CD14-positive monocyte (primary cell): ENCODE results near the gene CAMSAP2. TPM values are rescaled to one million over a fixed set of nuclear protein-coding genes. Genes with fewer than 3 reads are reported as not detected.

ENCODE experiments used
- DNase-seq, 3 donors: peaks; one replicate each; pipeline ENCODE4 v3.0.0-alpha.2; 2011 to 2022
- H2AFZ ChIP-seq: 2 replicates; pipeline ENCODE4 v1.6.0; 2012; ENCODE audit warnings: mild to moderate bottlenecking, low read depth, low read length, inconsistent platforms; ENCODE audit not compliant: insufficient read depth, poor library complexity, severe bottlenecking
- H3K27ac ChIP-seq, 2 donors: 1 replicate in 1 of 2; 2 replicates in 1 of 2; pipeline ENCODE4 v1.5.1; 2012 to 2013; ENCODE audit warnings: low read length in 2 of 2, control low read depth in 1 of 2, inconsistent platforms in 1 of 2, low read depth in 1 of 2, mild to moderate bottlenecking in 1 of 2
- H3K27me3 ChIP-seq, 2 donors: one replicate each; pipeline versions ENCODE4 v1.6.0 to v1.6.1; 2011 to 2013; ENCODE audit warnings: low read length in 2 of 2; ENCODE audit not compliant: control insufficient read depth in 2 of 2, insufficient read depth in 2 of 2
- H3K36me3 ChIP-seq, 2 donors: replicated peaks in 1 of 2; 1 replicate in 1 of 2; 2 replicates in 1 of 2; pipeline versions ENCODE4 v1.5.1 to v1.6.1; 2012 to 2013; ENCODE audit warnings: low read length in 2 of 2, control low read depth in 1 of 2, inconsistent platforms in 1 of 2, mild to moderate bottlenecking in 1 of 2; ENCODE audit not compliant: insufficient read depth in 2 of 2, control insufficient read depth in 1 of 2
- H3K4me1 ChIP-seq, 2 donors: 1 replicate in 1 of 2; 2 replicates in 1 of 2; pipeline versions ENCODE4 v1.5.1 to v1.6.1; 2012 to 2013; ENCODE audit warnings: low read length in 2 of 2, control low read depth in 1 of 2, inconsistent platforms in 1 of 2, mild to moderate bottlenecking in 1 of 2, moderate library complexity in 1 of 2; ENCODE audit not compliant: insufficient read depth in 2 of 2, control insufficient read depth in 1 of 2
- H3K4me2 ChIP-seq: replicated peaks from 2 replicates; pipeline ENCODE3; 2012; ENCODE audit warnings: low read length, moderate library complexity, mild to moderate bottlenecking; ENCODE audit not compliant: poor library complexity, severe bottlenecking; ENCODE audit errors: extremely low read depth
- H3K4me3 ChIP-seq, 3 experiments: fragments of 200-600 bp in 1 of 3; sonication (generic) in 1 of 3; replicated peaks in 1 of 3; 1 replicate in 2 of 3; 2 replicates in 1 of 3; pipeline ENCODE4 v1.5.1; 2011 to 2013; ENCODE audit warnings: low read length in 3 of 3, mild to moderate bottlenecking in 3 of 3, control low read depth in 2 of 3, low read depth in 2 of 3, inconsistent platforms in 1 of 3, moderate library complexity in 1 of 3
- H3K79me2 ChIP-seq: 2 replicates; pipeline ENCODE4 v1.6.0; 2012; ENCODE audit warnings: mild to moderate bottlenecking, control low read depth, inconsistent platforms, low read length, moderate library complexity; ENCODE audit not compliant: insufficient read depth
- H3K9ac ChIP-seq: 2 replicates; pipeline ENCODE4 v1.6.0; 2017; ENCODE audit warnings: low read length, mild to moderate bottlenecking; ENCODE audit not compliant: insufficient read depth, poor library complexity, severe bottlenecking
- H3K9me3 ChIP-seq, 2 donors: replicated peaks in 1 of 2; 1 replicate in 1 of 2; 2 replicates in 1 of 2; pipeline versions ENCODE4 v1.5.1 to v1.6.1; 2012 to 2013; ENCODE audit warnings: low read length in 2 of 2, control low read depth in 1 of 2; ENCODE audit not compliant: control insufficient read depth in 1 of 2, insufficient read depth in 1 of 2
- H4K20me1 ChIP-seq: 2 replicates; pipeline ENCODE4 v1.6.0; 2012; ENCODE audit warnings: mild to moderate bottlenecking, low read length, control low read depth, moderate library complexity; ENCODE audit not compliant: insufficient read depth
- H3K27ac Mint-ChIP-seq, 7 donors: one replicate each; pipeline ENCODE4 v1.8.0; 2020; ENCODE audit warnings: mild to moderate bottlenecking in 7 of 7, mixed read lengths in 7 of 7, moderate library complexity in 6 of 7, inconsistent platforms in 2 of 7
- H3K27me3 Mint-ChIP-seq, 3 donors: one replicate each; pipeline ENCODE4 v1.8.0; 2021 to 2022; ENCODE audit warnings: low read depth in 3 of 3, mild to moderate bottlenecking in 3 of 3, mixed read lengths in 3 of 3, moderate library complexity in 3 of 3, inconsistent platforms in 1 of 3
- H3K36me3 Mint-ChIP-seq, 2 donors: one replicate each; pipeline ENCODE4 v1.8.0; 2020; ENCODE audit warnings: mixed read lengths in 2 of 2, inconsistent platforms in 1 of 2, mild to moderate bottlenecking in 1 of 2
- H3K4me1 Mint-ChIP-seq: one replicate; pipeline ENCODE4 v1.8.0; 2020; ENCODE audit warnings: mild to moderate bottlenecking, mixed read lengths
- H3K4me3 Mint-ChIP-seq, 2 donors: one replicate each; pipeline ENCODE4 v1.8.0; 2020; ENCODE audit warnings: mild to moderate bottlenecking in 2 of 2, mixed read lengths in 2 of 2, moderate library complexity in 1 of 2
- H3K9me3 Mint-ChIP-seq, 7 donors: one replicate each; pipeline ENCODE4 v1.8.0; 2020 to 2022; ENCODE audit warnings: mixed read lengths in 7 of 7, mild to moderate bottlenecking in 6 of 7, moderate library complexity in 6 of 7, inconsistent platforms in 2 of 7
- CTCF ChIP-seq: fragments of 200-600 bp; IDR thresholded peaks from one replicate; pipeline ENCODE4 v1.8.0; 2022; ENCODE audit warnings: antibody characterized with exemption, mild to moderate bottlenecking
- WGBS: methylation state at CpG from one replicate; pipeline ENCODE4 v1.1.5; 2013; ENCODE audit warnings: missing lambda C conversion rate; ENCODE audit not compliant: insufficient coverage; 5-methylcytosine and 5-hydroxymethylcytosine counted together
- intact Hi-C, 2 donors: fragments of 100-400 bp; cut with micrococcal nuclease; formaldehyde crosslinking; loops; one replicate each; pipeline versions ENCODE4 v1.15.0 to v1.15.1; 2023
- polyA plus RNA-seq, 3 donors: library from polyadenylated mRNA; depleted of rRNA in 1 of 3; unstranded in 2 of 3; stranded (reverse) in 1 of 3; fragments of 300-500 nt in 2 of 3; fragments of >200 nt in 1 of 3; fragmentation: Illumina TruSeq in 2 of 3; gene quantifications; 1 replicate in 2 of 3; 2 replicates in 1 of 3; pipeline ENCODE4 v1.2.3, GENCODE V29; 2012 to 2021

The CAMSAP2 gene
- polyA plus RNA-seq, 3 donors = 0.89 to 1.3 (median 0.90) TPM

- Histone ChIP-seq H3K9ac (no peak overlapping the region), H3K4me2 (no peak overlapping the region), H3K27me3 (no peaks in the 10 kb centered on the region), H3K36me3 (no peaks in the 10 kb centered on the region), H3K79me2 (no peaks in the 10 kb centered on the region), H3K4me3 (no peak overlapping the region), H3K9me3 (no peaks in the 10 kb centered on the region), H3K27ac (peak overlapping the region in 1 of 2 donors; percentile 33), H3K4me1 (peaks cover 12 to 18% of the 10 kb centered on the region in 2 donors), H4K20me1 (no peaks in the 10 kb centered on the region), H2AFZ (peak overlapping the region; percentile 31)
- 67% methylated on average over 3 of the region's 5 CpGs for WGBS
- peaks cover 0 to 2% (median 0%) of the 10 kb centered on the region in 3 donors for H3K27me3 Mint-ChIP-seq
- DNase-seq = peak; percentile 42 to 76 (median 55)
- no peaks in the 10 kb centered on the region for H3K36me3 Mint-ChIP-seq
- no peak for TF ChIP-seq CTCF
- H3K4me3 Mint-ChIP-seq = no peak overlapping the region
- intact Hi-C loops = no loop called here
- peaks cover 25% of the 10 kb centered on the region for H3K4me1 Mint-ChIP-seq
- peaks cover 0 to 1% (median 0%) of the 10 kb centered on the region in 7 donors for H3K9me3 Mint-ChIP-seq
- H3K27ac Mint-ChIP-seq = peak overlapping the region in 2 of 7 donors; percentile 35 to 87
These were observed 169.0 kb downstream of the CAMSAP2 start for GRCh38 chr1:200907611-200908097.

GRCh38 chr1:200908191-200908868, 169.6 kb downstream of the CAMSAP2 start:
- Histone ChIP-seq H3K79me2 (no peaks in the 10 kb centered on the region), H2AFZ (peak overlapping the region; percentile 31), H3K9me3 (no peaks in the 10 kb centered on the region), H3K36me3 (no peaks in the 10 kb centered on the region), H3K4me1 (peaks cover 12 to 14% of the 10 kb centered on the region in 2 donors), H3K27me3 (no peaks in the 10 kb centered on the region), H3K4me3 (no peak overlapping the region), H4K20me1 (no peaks in the 10 kb centered on the region), H3K4me2 (no peak overlapping the region), H3K9ac (no peak overlapping the region), H3K27ac (no peak overlapping the region)
- H3K9me3 Mint-ChIP-seq = peaks cover 0 to 1% (median 0%) of the 10 kb centered on the region in 7 donors
- no peaks in the 10 kb centered on the region for H3K36me3 Mint-ChIP-seq
- TF ChIP-seq CTCF = no peak
- peaks cover 0 to 2% (median 0%) of the 10 kb centered on the region in 3 donors for H3K27me3 Mint-ChIP-seq
- peak overlapping the region in 1 of 7 donors; percentile 0 for H3K27ac Mint-ChIP-seq
- H3K4me3 Mint-ChIP-seq = no peak overlapping the region
- WGBS = 86% methylated on average over 3 of the region's 6 CpGs
- DNase-seq = no peak
- intact Hi-C loops = no loop called here
- H3K4me1 Mint-ChIP-seq = peaks cover 20% of the 10 kb centered on the region
